CD4-positive, alpha-beta T cell (primary cell): ENCODE measurements around the gene VN1R5. TPM values are rescaled to one million over a fixed set of nuclear protein-coding genes. Genes with fewer than 3 reads are reported as not detected.

Experiments used
- ATAC-seq: fragments of 200-7000 bp; cut with Tn5 transposase; one replicate; pipeline ENCODE4 v1.10.0; 2022; ENCODE audit warnings: mild to moderate bottlenecking; ENCODE audit not compliant: poor library complexity
- CTCF ChIA-PET: fragments of 350-600 bp; sonication (Branson Sonifier 250); formaldehyde crosslinking; loops from one replicate; lab custom pipeline; 2021; ENCODE audit warnings: antibody characterized with exemption, inconsistent platforms; lab: Charles Lee
- POLR2A ChIA-PET: fragments of 350-600 bp; sonication (Branson Sonifier 250); formaldehyde crosslinking; loops from one replicate; lab custom pipeline; 2021; ENCODE audit warnings: antibody characterized with exemption, inconsistent platforms; lab: Charles Lee
- DNase-seq, 14 experiments: peaks; one replicate each; pipeline ENCODE4 v3.0.0-alpha.2; 2013 to 2020; ENCODE audit warnings: mixed read lengths in 2 of 14
- H3K27ac ChIP-seq, 2 donors: one replicate each; pipeline versions ENCODE4 v1.5.1 to v1.7.0; 2013; ENCODE audit warnings: low read length in 2 of 2, low read depth in 1 of 2, mild to moderate bottlenecking in 1 of 2
- H3K27me3 ChIP-seq, 2 experiments: 1 replicate in 1 of 2; 2 replicates in 1 of 2; pipeline versions ENCODE4 v1.6.1 to v1.7.0; 2013; ENCODE audit warnings: low read length in 2 of 2, control low read depth in 1 of 2, mild to moderate bottlenecking in 1 of 2, moderate library complexity in 1 of 2; ENCODE audit not compliant: insufficient read depth in 2 of 2, control insufficient read depth in 1 of 2
- H3K36me3 ChIP-seq: one replicate; pipeline ENCODE4 v1.6.1; 2013; ENCODE audit warnings: low read length, control low read depth; ENCODE audit not compliant: insufficient read depth
- H3K4me1 ChIP-seq: one replicate; pipeline ENCODE4 v1.6.1; 2013; ENCODE audit warnings: low read length, control low read depth; ENCODE audit not compliant: insufficient read depth
- H3K4me3 ChIP-seq: one replicate; pipeline ENCODE4 v1.5.1; 2013; ENCODE audit warnings: mild to moderate bottlenecking, low read length, moderate library complexity
- H3K9me3 ChIP-seq, 2 experiments: 1 replicate in 1 of 2; 2 replicates in 1 of 2; pipeline versions ENCODE4 v1.6.1 to v1.7.0; 2013; ENCODE audit warnings: low read length in 2 of 2, mild to moderate bottlenecking in 2 of 2, control low read depth in 1 of 2, moderate library complexity in 1 of 2; ENCODE audit not compliant: control insufficient read depth in 1 of 2, insufficient read depth in 1 of 2
- H3K27ac Mint-ChIP-seq: one replicate; pipeline ENCODE4 v1.8.0; 2020; ENCODE audit warnings: mixed read lengths
- H3K27me3 Mint-ChIP-seq: one replicate; pipeline ENCODE4 v1.8.0; 2021; ENCODE audit warnings: mixed read lengths
- H3K36me3 Mint-ChIP-seq: one replicate; pipeline ENCODE4 v1.8.0; 2021; ENCODE audit warnings: low read depth, mixed read lengths
- H3K4me1 Mint-ChIP-seq: one replicate; pipeline ENCODE4 v1.8.0; 2021; ENCODE audit warnings: low read depth, mixed read lengths
- H3K4me3 Mint-ChIP-seq: one replicate; pipeline ENCODE4 v1.8.0; 2020; ENCODE audit warnings: mild to moderate bottlenecking, mixed read lengths
- H3K9me3 Mint-ChIP-seq: one replicate; pipeline ENCODE4 v1.8.0; 2020; ENCODE audit warnings: mixed read lengths
- CTCF ChIP-seq: fragments of 200-600 bp; IDR thresholded peaks from one replicate; pipeline ENCODE4 v1.8.0; 2022; ENCODE audit warnings: antibody characterized with exemption, mild to moderate bottlenecking
- intact Hi-C, 2 experiments: fragments of 100-400 bp; cut with DNase I in 1 of 2; cut with micrococcal nuclease in 1 of 2; formaldehyde crosslinking; loops; one replicate each; pipeline versions ENCODE4 v1.15.1 to v1.9.0; 2023 to 2025; cut with DNase I, micrococcal nuclease
- total RNA-seq, 174 experiments: library from RNA in 2 of 174; stranded (reverse) in 2 of 174; gene quantifications; one replicate each; pipeline ENCODE4 v1.2.3 and lab custom pipeline; 2021 to 2026

Gene VN1R5
- total RNA-seq, 2 experiments from 2014 or later: not detected

- no peak overlapping the region for H3K27ac Mint-ChIP-seq
- DNase-seq (no peak), ATAC-seq (no peak)
- peaks cover 7% of the 10 kb centered on the region for H3K36me3 Mint-ChIP-seq
- H3K36me3 ChIP-seq: no peaks in the 10 kb centered on the region
- peaks cover 6% of the 10 kb centered on the region for H3K9me3 Mint-ChIP-seq
- peaks cover 23% of the 10 kb centered on the region for H3K27me3 Mint-ChIP-seq
- H3K27me3 ChIP-seq: no peaks in the 10 kb centered on the region
- POLR2A ChIA-PET: no interaction called here
- no peak overlapping the region for H3K4me3 ChIP-seq
- CTCF ChIA-PET: no interaction called here
- no peak overlapping the region for H3K27ac ChIP-seq
- H3K4me1 Mint-ChIP-seq: no peaks in the 10 kb centered on the region
- no peaks in the 10 kb centered on the region for H3K4me1 ChIP-seq
- H3K4me3 Mint-ChIP-seq: no peak overlapping the region
- TF ChIP-seq CTCF: no peak
- peaks cover 9 to 15% of the 10 kb centered on the region in 2 experiments for H3K9me3 ChIP-seq
- intact Hi-C loops: no loop called here
Measured at GRCh38 chr1:247222840-247223239, 33.0 kb upstream of the VN1R5 start.

GRCh38 chr1:247224822-247225221 is 31.1 kb upstream of the VN1R5 start:
- Histone ChIP-seq H3K27ac (no peak overlapping the region), H3K4me3 (no peak overlapping the region), H3K9me3 (peaks cover 9 to 22% of the 10 kb centered on the region in 2 experiments), H3K4me1 (no peaks in the 10 kb centered on the region), H3K36me3 (no peaks in the 10 kb centered on the region), H3K27me3 (no peaks in the 10 kb centered on the region)
- no peak for TF ChIP-seq CTCF
- Mint-ChIP-seq H3K9me3 (peaks cover 13% of the 10 kb centered on the region), H3K27me3 (peaks cover 31% of the 10 kb centered on the region), H3K36me3 (peaks cover 22% of the 10 kb centered on the region), H3K27ac (no peak overlapping the region), H3K4me3 (no peak overlapping the region), H3K4me1 (no peaks in the 10 kb centered on the region)
- DNase-seq (no peak), ATAC-seq (no peak)
- intact Hi-C loops: loop anchor here in 1 of 2 experiments (5.0 kb wide), 1 partner anchor 47 kb away; no protein-coding TSS in a partner anchor
- POLR2A ChIA-PET: interaction anchor here (1.2 kb wide), 1 partner anchor 14 kb away, joined by 5 read pairs; no protein-coding TSS in a partner anchor
- CTCF ChIA-PET: no interaction called here

GRCh38 chr1:247228133-247228532 is 27.7 kb upstream of the VN1R5 start:
- Mint-ChIP-seq H3K27ac (no peak overlapping the region), H3K4me1 (no peaks in the 10 kb centered on the region), H3K36me3 (peaks cover 24% of the 10 kb centered on the region), H3K27me3 (peaks cover 27% of the 10 kb centered on the region), H3K4me3 (no peak overlapping the region), H3K9me3 (peaks cover 13% of the 10 kb centered on the region)
- no peak for TF ChIP-seq CTCF
- intact Hi-C loops: loop anchor here in 1 of 2 experiments (5.0 kb wide), 1 partner anchor 44 kb away; no protein-coding TSS in a partner anchor
- Histone ChIP-seq H3K27ac (no peak overlapping the region), H3K27me3 (no peaks in the 10 kb centered on the region), H3K9me3 (peaks cover 9 to 22% of the 10 kb centered on the region in 2 experiments), H3K36me3 (no peaks in the 10 kb centered on the region), H3K4me3 (no peak overlapping the region), H3K4me1 (no peaks in the 10 kb centered on the region)
- no peak for ATAC-seq
- ChIA-PET CTCF (no interaction called here), POLR2A (no interaction called here)
- no peak for DNase-seq
